ENCODE measurements around the gene ASIC1.

The ASIC1 gene

DNA sequence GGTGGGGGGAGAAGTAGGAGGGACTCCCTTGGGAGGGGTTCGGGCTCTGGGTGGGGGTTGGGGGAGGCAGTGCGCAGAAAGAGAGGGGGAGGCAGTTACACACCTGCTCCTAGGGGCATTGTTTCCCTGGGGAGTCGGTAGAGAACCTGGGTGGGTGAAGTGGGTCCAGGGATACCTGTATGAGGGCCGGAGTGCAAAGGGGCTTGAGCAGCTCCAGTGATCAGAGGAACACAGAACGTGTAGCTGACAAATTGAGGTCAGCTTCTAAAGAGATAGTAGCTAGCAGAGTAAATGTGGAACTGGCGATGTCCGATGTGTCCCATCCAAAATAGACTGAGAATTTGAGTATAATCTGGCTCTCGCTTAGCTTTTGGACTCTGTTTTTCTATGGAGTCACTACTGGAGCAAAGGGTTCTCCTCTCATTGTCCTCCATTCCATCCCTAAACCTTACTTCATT lies 28.2 kb downstream of the ASIC1 start:
- no peak for DNase-seq (ENCODE audit: low spot score)

DNA sequence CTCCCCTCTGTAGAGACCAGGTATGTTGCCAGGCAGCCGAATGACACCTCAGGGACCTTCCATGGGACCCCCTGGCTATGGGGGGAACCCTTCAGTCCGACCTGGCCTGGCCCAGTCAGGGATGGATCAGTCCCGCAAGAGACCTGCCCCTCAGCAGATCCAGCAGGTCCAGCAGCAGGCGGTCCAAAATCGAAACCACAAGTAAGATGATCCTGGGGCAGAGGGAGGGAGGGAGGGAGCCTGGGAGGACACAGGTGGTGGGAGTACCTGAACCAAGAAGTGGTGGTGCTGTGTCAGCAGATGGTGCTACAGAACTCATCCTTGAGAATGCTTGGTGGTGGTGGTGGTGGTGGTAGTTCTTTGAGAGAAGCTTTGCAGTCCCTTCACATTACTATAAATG lies 28.8 kb downstream of the ASIC1 start:
- no peak for DNase-seq (ENCODE audit: low spot score)

DNA sequence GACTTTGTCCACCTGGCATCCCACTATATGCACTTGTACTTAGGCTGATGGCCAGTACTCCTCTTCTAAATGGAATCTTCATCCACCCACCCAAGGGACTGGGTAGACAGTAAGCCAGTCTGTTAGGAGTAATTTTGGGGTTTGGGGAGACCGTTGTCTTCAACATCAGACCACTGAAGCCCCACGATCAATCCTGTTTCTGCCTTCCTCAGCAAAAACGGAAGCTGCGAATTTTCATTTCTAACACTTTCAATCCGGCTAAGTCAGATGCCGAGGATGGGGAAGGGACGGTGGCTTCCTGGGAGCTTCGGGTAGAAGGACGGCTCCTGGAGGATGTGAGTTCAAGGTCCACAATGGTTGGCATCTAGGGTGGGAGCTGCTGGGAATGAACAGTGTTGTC lies 29.8 kb downstream of the ASIC1 start:
- no peak for DNase-seq (ENCODE audit: low spot score)

DNA sequence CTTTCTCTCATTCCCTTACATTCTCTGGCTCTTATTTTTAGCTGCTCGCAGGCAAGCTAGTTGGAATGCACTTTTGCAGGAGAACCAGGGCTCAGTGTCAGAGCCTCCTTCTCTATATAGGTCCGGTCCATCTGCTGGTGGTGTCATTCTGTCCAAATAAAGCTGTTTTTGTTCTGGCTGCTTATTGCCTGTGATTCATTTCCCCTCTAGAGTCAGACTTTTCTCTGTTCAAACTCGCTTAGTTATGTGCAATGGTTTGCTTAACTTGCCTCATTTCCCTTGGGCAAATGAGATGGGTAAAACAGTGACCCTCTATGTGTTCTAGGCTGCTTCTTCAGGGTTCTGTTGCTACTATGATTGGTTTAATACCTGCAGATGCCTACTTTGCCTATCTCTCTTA lies 30.6 kb downstream of the ASIC1 start:
- no peak for DNase-seq (ENCODE audit: low spot score)

GRCh38 chr12:50088577-50089335 lies 31.4 kb downstream of the ASIC1 start:
- DNase-seq (ENCODE audit: low spot score), result peak; percentile 83

DNA sequence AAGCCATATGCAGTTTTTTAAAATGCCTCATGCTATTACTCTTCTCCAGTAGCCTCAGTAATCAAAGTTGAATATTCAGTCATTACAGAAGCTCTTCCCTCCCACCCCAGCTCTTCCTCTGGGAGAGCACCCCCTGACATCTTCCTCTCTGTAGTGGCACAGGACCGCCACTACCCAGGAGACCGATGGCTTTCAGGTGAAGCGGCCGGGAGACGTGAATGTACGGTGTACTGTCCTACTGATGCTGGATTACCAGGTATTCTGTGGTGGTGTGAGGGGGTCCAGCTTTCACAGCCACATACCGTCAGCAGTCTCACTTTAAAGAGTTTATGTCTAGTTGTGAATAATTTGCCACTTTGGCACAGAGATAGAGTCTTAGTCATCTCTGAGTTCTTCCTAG lies 32.3 kb downstream of the ASIC1 start:
- DNase-seq (ENCODE audit: low spot score), result no peak

DNA sequence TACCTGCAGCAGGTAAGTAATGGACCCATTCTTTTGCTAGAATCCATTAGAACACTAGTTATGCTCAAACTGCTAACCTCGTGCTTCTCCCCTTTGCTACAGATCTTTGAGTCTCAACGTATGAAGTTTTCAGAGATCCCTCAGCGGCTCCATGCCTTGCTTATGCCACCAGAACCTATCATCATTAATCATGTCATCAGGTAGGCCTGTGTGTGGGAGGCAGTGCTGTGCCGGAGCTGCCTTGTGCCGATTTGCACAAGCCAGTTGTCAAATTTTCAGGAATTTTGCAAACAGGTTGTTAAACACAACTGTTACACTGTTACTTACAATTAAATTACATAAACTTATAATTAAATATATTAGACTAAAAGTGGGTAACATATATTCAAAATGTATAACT lies 33.0 kb downstream of the ASIC1 start:
- DNase-seq (ENCODE audit: low spot score), result no peak

DNA sequence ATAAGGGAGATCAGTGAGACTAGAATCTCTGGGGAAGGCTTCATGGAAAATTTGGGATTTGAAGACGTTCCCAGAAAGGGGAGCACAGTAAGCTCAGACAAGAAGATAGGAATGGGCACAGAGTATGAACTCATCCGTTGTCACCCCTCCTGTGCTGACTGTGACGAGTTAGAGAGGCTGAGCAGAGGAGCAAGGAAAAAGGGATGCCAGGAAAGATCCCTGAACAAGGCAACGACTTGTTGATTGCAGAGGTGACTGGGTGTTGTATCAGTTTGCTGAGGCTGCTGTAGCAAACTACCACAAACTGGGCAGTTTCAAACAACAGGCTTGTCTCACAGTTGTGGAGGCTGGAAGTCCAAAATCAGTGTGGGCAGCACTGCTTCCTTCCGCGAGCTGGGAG lies 40.6 kb downstream of the ASIC1 start:
- no peak for DNase-seq (ENCODE audit: low spot score)

DNA sequence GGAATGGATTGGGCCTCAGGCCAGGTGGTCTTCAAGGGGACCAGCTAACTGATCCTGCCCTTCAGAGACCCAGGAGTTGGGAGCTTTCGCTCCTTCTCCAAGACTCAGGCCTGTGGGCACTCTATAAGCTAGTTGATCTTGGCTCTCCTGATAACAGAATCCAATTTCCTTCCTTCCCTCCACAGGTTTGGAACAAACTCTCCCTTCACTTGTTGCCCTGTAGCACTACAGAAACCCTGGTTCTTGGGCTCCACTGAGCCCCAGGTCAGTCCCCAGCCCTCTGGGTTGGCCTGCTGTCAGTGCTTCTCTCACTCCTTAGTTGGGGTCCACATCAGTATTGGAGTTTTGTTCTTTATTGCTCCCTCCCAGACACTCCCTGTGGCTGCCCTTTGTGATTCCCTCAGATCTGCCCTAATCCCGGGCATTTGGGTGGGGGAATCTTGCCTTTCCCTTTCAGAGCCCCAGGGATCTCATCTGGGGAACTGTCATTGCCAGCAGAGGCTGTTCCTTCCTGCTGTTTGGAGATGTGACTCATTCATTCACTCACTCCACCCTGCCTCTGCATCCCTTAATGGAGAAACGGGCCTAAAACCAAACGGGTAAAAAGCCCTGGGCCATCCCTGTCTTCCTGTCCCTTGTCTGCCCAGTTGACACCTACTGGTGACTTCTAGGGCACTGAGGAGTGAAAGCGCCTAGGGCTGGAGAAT lies 42.1 kb downstream of the ASIC1 start:
- DNase-seq (ENCODE audit: low spot score), result no peak

DNA sequence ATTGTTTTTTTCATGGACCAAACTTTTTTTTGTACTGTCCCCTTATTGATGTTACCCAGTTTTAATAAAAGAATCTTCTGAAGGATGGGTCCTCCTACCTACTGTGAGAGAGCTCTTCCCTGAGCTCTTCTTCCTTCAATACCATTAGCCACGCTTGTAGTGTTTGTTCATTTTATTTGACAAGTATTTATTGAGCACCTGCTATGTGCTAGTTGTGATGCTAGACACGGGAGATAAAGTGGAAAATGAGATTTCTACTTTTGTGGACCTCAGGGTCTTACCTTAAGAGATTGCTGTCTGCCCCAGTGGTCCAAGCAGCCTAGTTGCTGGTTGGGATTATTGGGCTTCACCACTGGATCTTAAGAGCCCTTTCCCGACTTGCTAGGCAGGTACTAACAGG lies 43.2 kb downstream of the ASIC1 start:
- no peak for DNase-seq (ENCODE audit: low spot score)

DNA sequence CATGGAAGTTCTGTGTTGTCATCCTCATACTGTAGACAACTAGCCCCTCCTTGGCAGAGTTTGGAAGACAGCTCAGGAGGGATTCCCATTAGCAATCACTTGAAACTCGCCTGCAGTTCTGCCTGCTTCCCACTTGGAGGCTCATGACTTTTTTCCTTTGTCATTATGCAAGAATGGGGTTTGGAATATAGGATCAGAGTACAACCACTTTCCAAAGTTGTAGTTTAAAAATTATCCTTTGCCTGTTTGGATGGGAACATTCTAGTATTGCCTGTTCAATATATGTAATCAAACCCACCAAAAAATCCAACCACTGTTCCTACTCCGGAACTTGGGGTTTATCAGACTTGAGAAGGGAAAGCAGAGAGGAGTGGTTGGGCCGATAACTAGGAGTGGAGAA lies 44.3 kb downstream of the ASIC1 start:
- DNase-seq (ENCODE audit: low spot score), result no peak

DNA sequence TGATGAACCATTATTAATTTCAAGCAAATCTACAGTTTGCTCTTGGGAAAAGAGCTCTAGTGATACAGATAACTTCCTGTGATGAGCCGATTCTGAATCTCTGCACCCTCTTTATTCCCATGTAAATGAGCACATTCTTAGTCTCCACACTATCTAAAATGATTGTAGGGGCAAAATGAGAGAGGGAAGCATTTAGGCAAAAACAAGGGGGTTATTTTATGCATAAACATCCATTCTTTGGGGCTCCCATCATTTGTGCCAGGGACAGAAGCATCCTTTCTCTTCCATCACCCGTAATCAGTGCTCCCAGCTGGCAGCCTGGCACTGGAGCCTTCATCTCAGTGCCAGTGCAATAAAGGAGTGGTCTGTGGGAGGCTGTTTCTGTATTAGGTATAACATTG lies 44.7 kb downstream of the ASIC1 start:
- DNase-seq (ENCODE audit: low spot score), result no peak

DNA sequence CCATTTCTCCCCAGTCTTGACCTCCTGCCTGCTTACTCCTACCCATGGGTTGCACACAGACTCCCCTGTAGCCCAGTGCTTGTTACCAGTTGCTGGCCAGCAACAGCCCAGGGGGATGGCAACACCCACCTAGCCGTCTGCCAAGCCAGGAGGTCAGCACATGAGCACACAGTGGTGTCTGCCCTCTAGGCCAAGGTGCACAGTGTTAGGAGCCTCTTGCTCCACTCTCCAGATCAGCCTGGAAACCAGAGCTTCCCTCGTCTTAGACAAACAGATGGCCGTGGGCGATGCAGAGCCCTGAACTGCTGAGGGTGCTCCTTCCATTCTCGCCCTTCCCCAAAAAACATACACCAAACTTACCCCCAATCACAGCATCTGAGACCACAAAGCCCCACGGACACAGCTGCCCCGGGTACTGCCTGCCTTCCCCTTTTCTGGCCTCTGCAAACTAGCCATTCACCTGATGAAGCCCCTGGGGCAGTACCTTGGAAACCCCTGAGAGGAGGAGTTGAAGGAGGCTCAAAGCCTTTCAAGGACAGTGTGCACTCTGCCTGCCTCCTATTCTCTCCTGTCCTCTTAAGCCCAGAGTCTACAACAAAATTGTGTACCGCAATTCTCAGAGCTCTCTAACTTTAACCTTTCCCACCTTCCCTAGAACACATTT lies 45.4 kb downstream of the ASIC1 start:
- DNase-seq (ENCODE audit: low spot score), result no peak

- no peak for DNase-seq (ENCODE audit: low spot score)
Observed at GRCh38 chr12:50103351-50103750, 46.0 kb downstream of the ASIC1 start.

- DNase-seq (ENCODE audit: low spot score), result peak; percentile 77
Observed at GRCh38 chr12:50103767-50104321, 46.4 kb downstream of the ASIC1 start, which contains the start of gene GPD1. GPD1 (plus strand) TSS chr12:50104008; CDS start chr12:50104051, 43 bp downstream.

DNA sequence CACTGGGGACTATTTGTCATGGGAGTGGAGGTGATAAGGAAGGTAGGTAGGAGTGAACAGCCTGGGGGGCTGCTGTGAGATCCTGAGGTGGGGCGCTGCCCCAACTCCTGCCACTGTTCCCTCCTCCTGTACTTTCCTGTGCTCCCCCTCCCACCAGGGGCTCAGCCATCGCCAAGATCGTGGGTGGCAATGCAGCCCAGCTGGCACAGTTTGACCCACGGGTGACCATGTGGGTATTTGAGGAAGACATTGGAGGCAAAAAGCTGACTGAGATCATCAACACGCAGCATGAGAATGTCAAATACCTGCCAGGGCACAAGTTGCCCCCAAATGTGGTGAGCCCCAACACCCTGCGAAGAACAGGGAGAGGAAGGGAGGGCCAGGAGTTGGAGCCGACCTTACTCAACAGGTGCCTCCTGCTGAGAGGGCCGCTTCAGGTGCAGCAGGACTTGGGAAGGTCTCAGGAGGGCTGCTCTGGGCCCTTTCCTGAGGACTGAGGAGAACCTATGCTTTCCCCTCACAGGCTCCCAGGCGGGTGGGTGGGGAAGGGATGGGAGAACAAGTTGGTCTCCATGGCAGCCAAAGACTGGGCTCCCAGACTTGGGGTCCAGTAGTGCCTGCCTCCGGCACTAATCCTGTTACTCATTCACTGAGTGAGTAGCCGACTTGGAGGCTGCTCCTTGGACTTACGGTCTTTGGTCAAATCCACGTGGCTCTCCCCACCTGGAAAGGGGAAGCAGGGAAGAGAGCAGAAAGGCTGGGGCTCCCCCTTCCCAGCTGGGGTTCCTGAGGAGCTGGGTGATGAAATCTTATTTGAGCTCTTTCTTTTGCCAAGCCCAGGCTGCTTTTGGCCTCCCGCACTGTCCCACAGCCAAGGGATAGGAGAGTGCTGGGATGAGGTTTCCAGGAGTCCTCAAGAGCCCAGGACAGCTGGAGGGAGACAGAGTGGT lies 47.3 kb downstream of the ASIC1 start:
- no peak for DNase-seq (ENCODE audit: low spot score)

DNA sequence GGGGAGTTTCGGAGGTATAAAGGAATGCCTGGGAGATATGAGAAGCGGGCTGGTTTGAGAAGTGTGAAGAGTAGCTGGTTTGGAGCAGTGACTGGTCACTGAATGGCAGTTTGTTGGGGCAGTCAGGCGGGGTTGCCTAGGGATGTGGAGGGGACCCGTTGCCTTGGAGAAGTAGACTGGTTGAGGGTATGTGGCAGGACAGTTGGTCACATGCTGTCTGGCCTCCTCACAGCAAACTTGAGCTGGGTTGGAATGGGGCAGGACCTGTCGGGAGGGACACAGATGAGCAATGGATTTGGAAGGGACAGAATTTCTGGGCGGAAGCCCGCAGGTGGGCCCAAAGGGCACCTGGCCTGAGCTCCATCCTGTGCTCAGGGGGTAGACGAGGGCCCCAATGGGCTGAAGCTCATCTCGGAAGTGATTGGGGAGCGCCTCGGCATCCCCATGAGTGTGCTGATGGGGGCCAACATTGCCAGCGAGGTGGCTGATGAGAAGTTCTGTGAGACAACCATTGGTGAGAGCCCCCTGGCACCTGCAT lies 48.6 kb downstream of the ASIC1 start:
- no peak for DNase-seq (ENCODE audit: low spot score)

DNA sequence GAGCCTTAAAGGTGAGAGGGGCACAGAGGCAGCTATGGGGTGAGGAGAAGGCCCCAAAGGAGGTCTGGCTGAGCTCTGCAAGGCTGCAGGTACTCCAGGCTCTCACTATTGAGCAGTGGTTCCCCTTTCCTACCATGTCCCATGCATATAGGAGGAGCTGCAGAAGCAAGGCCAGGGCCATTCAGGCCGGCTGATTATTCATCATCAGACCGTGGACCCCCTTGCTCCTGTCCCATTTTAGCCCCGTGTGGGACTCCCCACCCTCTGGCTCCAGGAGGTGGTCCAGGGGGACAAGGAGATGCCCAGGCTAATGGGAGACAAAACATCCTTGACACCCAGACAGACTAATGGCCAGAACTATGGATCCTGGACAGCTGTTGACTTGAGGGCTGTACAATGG lies 49.5 kb downstream of the ASIC1 start:
- no peak for DNase-seq (ENCODE audit: low spot score)

- no peak for DNase-seq (ENCODE audit: low spot score)
Observed at GRCh38 chr12:50107416-50108268, 50.2 kb downstream of the ASIC1 start.

GRCh38 chr12:50109319-50109718 lies 51.9 kb downstream of the ASIC1 start:
- no peak for DNase-seq (ENCODE audit: low spot score)

Measured in hematopoietic multipotent progenitor cell treated with erythropoietin and hydrocortisone succinate and interleukin-3 and kit ligand, for 17 days (in vitro differentiated cells).